ENCODE data around the gene AFP.

Gene AFP

DNA sequence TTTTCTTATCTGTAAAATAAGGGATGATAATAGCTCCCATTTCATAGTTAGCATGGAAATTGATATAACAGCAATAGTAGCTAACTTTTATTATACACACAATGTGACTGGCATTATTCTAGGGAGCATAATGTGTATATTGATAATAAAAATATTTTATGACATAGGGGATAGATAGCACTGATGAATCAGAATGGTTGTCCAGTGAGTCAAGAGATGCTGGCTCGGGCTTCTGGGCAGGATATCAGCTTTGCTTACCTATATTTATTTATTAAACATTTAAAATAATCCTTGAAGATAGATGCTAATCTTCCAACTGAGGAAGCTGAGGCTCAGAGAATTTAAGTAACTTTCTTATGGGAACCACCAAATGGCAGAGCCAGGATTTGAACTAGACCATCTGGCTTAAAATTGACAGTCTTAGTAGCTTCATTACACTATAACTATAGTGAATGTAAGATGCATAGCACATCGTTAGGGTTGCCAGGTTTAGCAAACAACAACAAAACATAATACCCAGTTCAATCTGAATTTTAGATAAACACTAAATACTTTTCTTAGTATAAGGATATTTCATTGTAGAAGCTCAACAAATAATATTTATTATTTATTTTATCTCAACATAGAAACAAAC, 2.7 kb downstream of the AFP start:
- H3K27me3 ChIP-seq (ENCODE audit: insufficient read depth, low read depth), result no peaks in the 10 kb centered on the region
- no peak overlapping the region for H3K27ac ChIP-seq
- no peaks in the 10 kb centered on the region for H4K20me1 ChIP-seq (ENCODE audit: insufficient read depth)
- no peaks in the 10 kb centered on the region for H3K4me1 ChIP-seq (ENCODE audit: low read depth, poor library complexity, severe bottlenecking)
- H2AFZ ChIP-seq (ENCODE audit: low read depth), result no peak overlapping the region
- no peak overlapping the region for H3K4me2 ChIP-seq
- TF ChIP-seq CTCF (conservative IDR thresholded peaks at IDR 0.05; ENCODE audit: low read depth, low read length), result no peak
- no peak overlapping the region for H3K4me3 ChIP-seq (IDR thresholded peaks at IDR 0.05; ENCODE audit: insufficient read depth, low read depth, low read length)
- H3K36me3 ChIP-seq (ENCODE audit: insufficient read depth), result no peaks in the 10 kb centered on the region
- no peaks in the 10 kb centered on the region for H3K79me2 ChIP-seq (ENCODE audit: insufficient read depth, low read depth)
- no peak overlapping the region for H3K9ac ChIP-seq

DNA sequence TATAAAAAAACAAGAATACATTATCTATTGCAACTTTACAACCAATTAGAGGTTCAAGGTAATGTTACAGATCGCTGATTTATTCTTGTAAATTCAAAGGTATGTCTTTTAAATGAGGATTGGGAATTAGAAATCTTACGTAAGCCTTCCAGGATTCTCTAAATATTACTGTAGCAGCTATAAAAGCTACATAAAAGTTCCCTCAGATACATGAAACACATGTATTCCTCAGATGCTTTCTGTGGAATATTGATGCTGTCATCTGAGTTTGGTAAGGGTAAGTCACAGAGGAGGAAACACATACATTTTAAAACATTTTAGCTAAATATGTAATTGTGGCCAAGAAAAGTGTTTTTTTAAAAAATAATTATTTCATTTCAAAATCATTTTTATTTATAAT, 3.4 kb downstream of the AFP start:
- H3K4me3 ChIP-seq (IDR thresholded peaks at IDR 0.05; ENCODE audit: insufficient read depth, low read depth, low read length), result no peak overlapping the region
- no peak overlapping the region for H3K27ac ChIP-seq
- H3K36me3 ChIP-seq (ENCODE audit: insufficient read depth), result no peaks in the 10 kb centered on the region
- no peak overlapping the region for H2AFZ ChIP-seq (ENCODE audit: low read depth)
- H3K79me2 ChIP-seq (ENCODE audit: insufficient read depth, low read depth), result no peaks in the 10 kb centered on the region
- no peak for TF ChIP-seq CTCF (conservative IDR thresholded peaks at IDR 0.05; ENCODE audit: low read depth, low read length)
- H3K4me2 ChIP-seq, result no peak overlapping the region
- H3K4me1 ChIP-seq (ENCODE audit: low read depth, poor library complexity, severe bottlenecking), result no peaks in the 10 kb centered on the region
- H3K27me3 ChIP-seq (ENCODE audit: insufficient read depth, low read depth), result no peaks in the 10 kb centered on the region
- H3K9ac ChIP-seq, result no peak overlapping the region
- no peaks in the 10 kb centered on the region for H4K20me1 ChIP-seq (ENCODE audit: insufficient read depth)

- Histone ChIP-seq H3K4me2 (no peak overlapping the region), H3K27ac (no peak overlapping the region), H3K27me3 (ENCODE audit: insufficient read depth, low read depth) (no peaks in the 10 kb centered on the region), H3K4me3 (IDR thresholded peaks at IDR 0.05; ENCODE audit: insufficient read depth, low read depth, low read length) (no peak overlapping the region), H3K4me1 (ENCODE audit: low read depth, poor library complexity, severe bottlenecking) (no peaks in the 10 kb centered on the region), H3K79me2 (ENCODE audit: insufficient read depth, low read depth) (no peaks in the 10 kb centered on the region), H3K9ac (no peak overlapping the region), H3K36me3 (ENCODE audit: insufficient read depth) (no peaks in the 10 kb centered on the region), H4K20me1 (ENCODE audit: insufficient read depth) (no peaks in the 10 kb centered on the region), H2AFZ (ENCODE audit: low read depth) (no peak overlapping the region)
- TF ChIP-seq CTCF (conservative IDR thresholded peaks at IDR 0.05; ENCODE audit: low read depth, low read length), result no peak
Observed at GRCh38 chr4:73439991-73440390, 4.0 kb downstream of the AFP start.

GRCh38 chr4:73440653-73441052, 4.6 kb downstream of the AFP start:
- H3K4me1 ChIP-seq (ENCODE audit: low read depth, poor library complexity, severe bottlenecking), result no peaks in the 10 kb centered on the region
- H2AFZ ChIP-seq (ENCODE audit: low read depth), result no peak overlapping the region
- no peaks in the 10 kb centered on the region for H3K36me3 ChIP-seq (ENCODE audit: insufficient read depth)
- H4K20me1 ChIP-seq (ENCODE audit: insufficient read depth), result no peaks in the 10 kb centered on the region
- TF ChIP-seq CTCF (conservative IDR thresholded peaks at IDR 0.05; ENCODE audit: low read depth, low read length), result no peak
- H3K4me3 ChIP-seq (IDR thresholded peaks at IDR 0.05; ENCODE audit: insufficient read depth, low read depth, low read length), result no peak overlapping the region
- H3K27ac ChIP-seq, result no peak overlapping the region
- no peak overlapping the region for H3K4me2 ChIP-seq
- no peaks in the 10 kb centered on the region for H3K27me3 ChIP-seq (ENCODE audit: insufficient read depth, low read depth)
- H3K9ac ChIP-seq, result no peak overlapping the region
- H3K79me2 ChIP-seq (ENCODE audit: insufficient read depth, low read depth), result no peaks in the 10 kb centered on the region
